NB4 (cell line): ENCODE measurements around the gene CUEDC1.

Source experiments
- DNase-seq: peaks from one replicate; pipeline ENCODE4 v3.0.0; 2010; ENCODE audit warnings: low read depth
- H3K4me3 ChIP-seq: one replicate; pipeline ENCODE4 v1.5.1; 2011; ENCODE audit warnings: mild to moderate bottlenecking, low read depth, low read length, moderate library complexity
- CTCF ChIP-seq: IDR thresholded peaks from one replicate; pipeline ENCODE4 v1.5.1; 2012; ENCODE audit warnings: low read depth, low read length
- MAX ChIP-seq: IDR thresholded peaks from 2 replicates; pipeline ENCODE4 v1.6.1; 2011; ENCODE audit warnings: low read depth, low read length
- MYC ChIP-seq: IDR thresholded peaks from 2 replicates; pipeline ENCODE4 v1.6.1; 2011; ENCODE audit warnings: low read depth, low read length
- POLR2A ChIP-seq: IDR thresholded peaks from 2 replicates; pipeline ENCODE4 v1.6.1; 2011; ENCODE audit warnings: mild to moderate bottlenecking; ENCODE audit not compliant: insufficient read length; ENCODE audit errors: extremely low read depth

CUEDC1 gene

GRCh38 chr17:57918017-57918895, 37.0 kb downstream of the CUEDC1 start:
- TF ChIP-seq MYC = no peak
- no peak for TF ChIP-seq POLR2A
- no peak for TF ChIP-seq CTCF
- TF ChIP-seq MAX = no peak
- DNase-seq = no peak
- no peak overlapping the region for H3K4me3 ChIP-seq

- peak; percentile 2 for TF ChIP-seq CTCF
- no peak for TF ChIP-seq POLR2A
- peak; percentile 66 for TF ChIP-seq MAX
- TF ChIP-seq MYC = peak; percentile 31; the same call in 1 of the 2 replicates
- peak; percentile 44 for DNase-seq
- H3K4me3 ChIP-seq = no peak overlapping the region
Measured at GRCh38 chr17:57916925-57917858, 38.0 kb downstream of the CUEDC1 start.

- H3K4me3 ChIP-seq = no peak overlapping the region
- DNase-seq = no peak
- no peak for TF ChIP-seq MAX
Measured at GRCh38 chr17:57915985-57916757, 39.0 kb downstream of the CUEDC1 start.

- TF ChIP-seq CTCF (no peak), POLR2A (no peak), MAX (no peak)
- DNase-seq = no peak
- H3K4me3 ChIP-seq = no peak overlapping the region
Measured at GRCh38 chr17:57915544-57915943, 39.7 kb downstream of the CUEDC1 start.

GRCh38 chr17:57914273-57915142, 40.7 kb downstream of the CUEDC1 start:
- DNase-seq = no peak
- H3K4me3 ChIP-seq = no peak overlapping the region
- TF ChIP-seq MYC = no peak

- H3K4me3 ChIP-seq = no peak overlapping the region
- TF ChIP-seq MYC (no peak), MAX (no peak), POLR2A (no peak), CTCF (no peak)
- no peak for DNase-seq
Measured at GRCh38 chr17:57913575-57914272, 41.5 kb downstream of the CUEDC1 start.
